CD8-positive, alpha-beta memory T cell (primary cell): Measurements from ENCODE around the gene UBAP2. TPM values are rescaled to one million over a fixed set of nuclear protein-coding genes. Genes with fewer than 3 reads are reported as not detected.

Experiments
- CTCF ChIA-PET: fragments of 350-600 bp; sonication (Branson Sonifier 250); formaldehyde crosslinking; loops from one replicate; lab custom pipeline; 2021; ENCODE audit warnings: antibody characterized with exemption; lab: Charles Lee
- POLR2A ChIA-PET: fragments of 350-600 bp; sonication (Branson Sonifier 250); formaldehyde crosslinking; loops from one replicate; lab custom pipeline; 2021; ENCODE audit warnings: antibody characterized with exemption; lab: Charles Lee
- DNase-seq, 5 donors: peaks; one replicate each; pipeline versions ENCODE4 v3.0.0 to v3.0.0-alpha.2; 2020 to 2022; ENCODE audit warnings: mixed read lengths in 1 of 5
- H3K27ac ChIP-seq: one replicate; pipeline ENCODE4 v1.7.0; 2013; ENCODE audit warnings: low read depth, mild to moderate bottlenecking, low read length, moderate library complexity
- H3K27me3 ChIP-seq: 2 replicates; pipeline ENCODE4 v1.7.0; 2013; ENCODE audit warnings: low read length, mild to moderate bottlenecking; ENCODE audit not compliant: insufficient read depth, poor library complexity, severe bottlenecking
- H3K36me3 ChIP-seq: 2 replicates; pipeline ENCODE4 v1.7.0; 2013; ENCODE audit warnings: mild to moderate bottlenecking, low read length, moderate library complexity; ENCODE audit not compliant: insufficient read depth
- H3K4me1 ChIP-seq: 2 replicates; pipeline ENCODE4 v1.7.0; 2013; ENCODE audit warnings: mild to moderate bottlenecking, low read length, moderate library complexity; ENCODE audit not compliant: insufficient read depth
- H3K4me3 ChIP-seq: 2 replicates; pipeline ENCODE4 v1.7.0; 2013; ENCODE audit warnings: mild to moderate bottlenecking, low read length
- H3K9me3 ChIP-seq: 2 replicates; pipeline ENCODE4 v1.7.0; 2013; ENCODE audit warnings: mild to moderate bottlenecking, low read length
- H3K27ac Mint-ChIP-seq, 8 donors: one replicate each; pipeline ENCODE4 v1.8.0; 2020 to 2021; ENCODE audit warnings: mixed read lengths in 8 of 8, mild to moderate bottlenecking in 6 of 8, inconsistent platforms in 3 of 8, moderate library complexity in 3 of 8
- H3K27me3 Mint-ChIP-seq, 2 donors: one replicate each; pipeline ENCODE4 v1.8.0; 2020 to 2021; ENCODE audit warnings: mixed read lengths in 2 of 2, mild to moderate bottlenecking in 1 of 2, moderate library complexity in 1 of 2
- H3K36me3 Mint-ChIP-seq, 3 donors: one replicate each; pipeline ENCODE4 v1.8.0; 2020 to 2021; ENCODE audit warnings: mixed read lengths in 3 of 3, inconsistent platforms in 1 of 3, mild to moderate bottlenecking in 1 of 3
- H3K4me1 Mint-ChIP-seq, 3 donors: one replicate each; pipeline ENCODE4 v1.8.0; 2020 to 2021; ENCODE audit warnings: mixed read lengths in 3 of 3, inconsistent platforms in 1 of 3, mild to moderate bottlenecking in 1 of 3
- H3K4me3 Mint-ChIP-seq, 7 donors: one replicate each; pipeline ENCODE4 v1.8.0; 2020 to 2021; ENCODE audit warnings: mixed read lengths in 7 of 7, mild to moderate bottlenecking in 6 of 7, moderate library complexity in 4 of 7, inconsistent platforms in 2 of 7
- H3K9me3 Mint-ChIP-seq, 5 donors: one replicate each; pipeline ENCODE4 v1.8.0; 2020 to 2022; ENCODE audit warnings: mixed read lengths in 5 of 5, mild to moderate bottlenecking in 3 of 5, moderate library complexity in 2 of 5, inconsistent platforms in 1 of 5
- polyA plus RNA-seq: library from polyadenylated mRNA; unstranded; fragments of 300-500 nt; fragmentation: Illumina TruSeq; gene quantifications from one replicate; pipeline ENCODE4 v1.2.3, GENCODE V29; 2021
- total RNA-seq, 2 experiments: library from RNA; stranded (reverse); gene quantifications; one replicate each; pipeline ENCODE4 v1.2.3, GENCODE V29; 2021

Gene UBAP2
- total and polyA plus RNA-seq, 3 experiments from 2014 or later: 16.3 to 51.7 (median 50.0) TPM

DNA sequence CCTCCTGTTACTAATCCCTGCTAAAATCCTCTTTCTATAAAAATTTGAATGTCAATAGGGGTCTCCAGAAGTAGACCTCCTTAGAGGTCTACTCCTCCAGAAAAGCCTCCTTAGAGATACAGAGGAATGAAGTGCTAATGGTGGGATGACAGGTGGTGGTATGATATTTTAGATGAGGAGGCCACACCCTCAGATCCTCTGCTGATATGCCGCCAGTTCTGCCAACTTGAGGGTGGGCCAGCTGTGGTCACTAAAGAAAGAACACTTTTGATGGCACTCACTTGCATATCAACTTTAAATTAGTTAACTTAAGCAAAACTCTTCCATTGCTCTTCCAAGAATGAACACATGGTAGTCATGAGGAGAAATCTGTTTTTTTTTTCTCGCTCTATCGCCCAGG is 16.9 kb upstream of the UBAP2 start:
- no peaks in the 10 kb centered on the region for H3K9me3 Mint-ChIP-seq
- CTCF ChIA-PET: no interaction called here
- no peak overlapping the region for H3K4me3 Mint-ChIP-seq
- H3K9me3 ChIP-seq: no peaks in the 10 kb centered on the region
- no peak overlapping the region for H3K27ac ChIP-seq
- peaks cover 0 to 5% (median 5%) of the 10 kb centered on the region in 3 donors for H3K4me1 Mint-ChIP-seq
- no peaks in the 10 kb centered on the region for H3K36me3 Mint-ChIP-seq
- no peak overlapping the region for H3K4me3 ChIP-seq
- no peaks in the 10 kb centered on the region for H3K27me3 Mint-ChIP-seq
- no peaks in the 10 kb centered on the region for H3K4me1 ChIP-seq
- no peak for DNase-seq
- H3K27ac Mint-ChIP-seq: no peak overlapping the region
- no peaks in the 10 kb centered on the region for H3K27me3 ChIP-seq
- no peaks in the 10 kb centered on the region for H3K36me3 ChIP-seq
- POLR2A ChIA-PET: interaction anchor here (0.6 kb wide), 1 partner anchor 11 kb away, joined by 5 read pairs; no protein-coding TSS in a partner anchor

GRCh38 chr9:34059954-34060353 is 11.3 kb upstream of the UBAP2 start:
- no peak overlapping the region for H3K4me3 Mint-ChIP-seq
- H3K36me3 Mint-ChIP-seq: no peaks in the 10 kb centered on the region
- no peaks in the 10 kb centered on the region for H3K4me1 Mint-ChIP-seq
- Histone ChIP-seq H3K9me3 (no peaks in the 10 kb centered on the region), H3K4me1 (no peaks in the 10 kb centered on the region), H3K27ac (no peak overlapping the region), H3K36me3 (no peaks in the 10 kb centered on the region), H3K4me3 (no peak overlapping the region), H3K27me3 (no peaks in the 10 kb centered on the region)
- ChIA-PET POLR2A (interaction anchor here (0.6 kb wide), 1 partner anchor 49 kb away, joined by 3 read pairs; no protein-coding TSS in a partner anchor), CTCF (no interaction called here)
- no peaks in the 10 kb centered on the region for H3K9me3 Mint-ChIP-seq
- DNase-seq: no peak
- H3K27me3 Mint-ChIP-seq: no peaks in the 10 kb centered on the region
- no peak overlapping the region for H3K27ac Mint-ChIP-seq

GRCh38 chr9:34059281-34059680 is 10.6 kb upstream of the UBAP2 start:
- Histone ChIP-seq H3K27me3 (no peaks in the 10 kb centered on the region), H3K9me3 (no peaks in the 10 kb centered on the region), H3K4me1 (no peaks in the 10 kb centered on the region), H3K36me3 (no peaks in the 10 kb centered on the region), H3K4me3 (no peak overlapping the region), H3K27ac (no peak overlapping the region)
- no peaks in the 10 kb centered on the region for H3K4me1 Mint-ChIP-seq
- H3K4me3 Mint-ChIP-seq: no peak overlapping the region
- ChIA-PET CTCF (no interaction called here), POLR2A (no interaction called here)
- H3K27me3 Mint-ChIP-seq: no peaks in the 10 kb centered on the region
- H3K27ac Mint-ChIP-seq: no peak overlapping the region
- H3K36me3 Mint-ChIP-seq: no peaks in the 10 kb centered on the region
- no peak for DNase-seq
- no peaks in the 10 kb centered on the region for H3K9me3 Mint-ChIP-seq

- Mint-ChIP-seq H3K27me3 (peaks cover 0 to 3% of the 10 kb centered on the region in 2 donors), H3K36me3 (peaks cover 0 to 14% (median 0%) of the 10 kb centered on the region in 3 donors), H3K27ac (peak overlapping the region; percentile 97 to 100 (median 100)), H3K9me3 (no peaks in the 10 kb centered on the region), H3K4me1 (peaks cover 31 to 41% (median 39%) of the 10 kb centered on the region in 3 donors), H3K4me3 (peak overlapping the region; percentile 95 to 100 (median 96))
- Histone ChIP-seq H3K4me1 (peaks cover 18% of the 10 kb centered on the region), H3K36me3 (no peaks in the 10 kb centered on the region), H3K27me3 (no peaks in the 10 kb centered on the region), H3K4me3 (peak overlapping the region; percentile 98), H3K27ac (peak overlapping the region; percentile 95), H3K9me3 (no peaks in the 10 kb centered on the region)
- ChIA-PET POLR2A (interaction anchor here (0.6 to 1.3 kb wide), 4 partner anchors 94 to 1566 kb away, joined by 3 to 7 read pairs (median 4); partner anchors contain the start of gene UBAP1), CTCF (no interaction called here)
- DNase-seq: no peak
These were observed 1.1 kb upstream of the UBAP2 start for GRCh38 chr9:34049630-34050384.

DNA sequence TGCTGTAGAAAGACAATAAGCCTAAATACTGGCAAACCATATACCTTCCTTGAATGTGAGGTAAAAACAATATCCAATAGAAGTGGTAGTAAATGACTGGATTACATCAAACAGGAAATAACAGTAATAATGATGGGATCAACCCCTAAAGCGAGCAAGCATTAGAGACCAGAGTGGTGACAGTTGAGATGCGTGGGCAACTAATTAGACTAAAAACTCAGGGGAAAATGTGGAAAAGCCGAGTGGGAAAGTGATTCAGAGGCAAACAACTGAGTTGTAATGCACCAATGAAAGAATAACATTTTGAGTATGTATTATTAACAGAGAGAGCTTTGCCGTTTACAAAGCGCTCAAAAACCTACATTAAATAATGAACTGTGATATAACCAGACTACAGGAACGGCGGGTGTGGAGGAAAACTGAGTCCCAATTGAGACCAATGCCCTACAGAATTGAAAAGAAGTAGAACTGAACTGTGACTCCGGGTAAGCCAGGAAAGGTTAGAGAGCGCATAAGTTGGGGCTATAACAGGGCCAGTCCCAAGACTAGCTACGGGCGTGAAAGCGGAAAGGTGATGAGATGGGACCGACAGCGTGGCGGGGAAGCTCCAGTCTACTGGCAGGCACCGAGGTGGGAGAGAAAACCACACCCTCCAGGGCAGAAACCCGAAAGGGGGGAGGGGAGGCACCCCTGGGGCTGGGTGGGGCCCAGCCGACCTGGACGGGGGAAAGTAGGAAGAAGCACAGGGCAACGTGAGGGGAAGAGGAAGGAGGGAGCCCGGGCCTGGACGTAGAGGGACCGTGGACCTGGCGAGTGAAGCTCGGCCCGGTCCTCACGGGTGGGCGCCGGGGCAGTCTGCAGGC is 592 bp downstream of the UBAP2 start:
- ChIA-PET POLR2A (interaction anchor here (0.5 to 1.3 kb wide), 5 partner anchors 124 to 329 kb away, joined by 3 to 5 read pairs (median 4); partner anchors contain the start of genes MYORG and UBAP1), CTCF (interaction anchor here (0.9 kb wide), 2 partner anchors 21 to 234 kb away, joined by 3 read pairs; no protein-coding TSS in a partner anchor)
- no peaks in the 10 kb centered on the region for H3K36me3 ChIP-seq
- H3K4me3 Mint-ChIP-seq: peak overlapping the region; percentile 95 to 100 (median 96)
- DNase-seq: peak in 4 of 5 donors; percentile 31 to 68 (median 48)
- H3K27me3 ChIP-seq: no peaks in the 10 kb centered on the region
- no peaks in the 10 kb centered on the region for H3K9me3 ChIP-seq
- H3K4me1 ChIP-seq: peaks cover 18% of the 10 kb centered on the region
- peak overlapping the region; percentile 95 for H3K27ac ChIP-seq
- H3K27me3 Mint-ChIP-seq: peaks cover 0 to 3% of the 10 kb centered on the region in 2 donors
- H3K9me3 Mint-ChIP-seq: no peaks in the 10 kb centered on the region
- H3K27ac Mint-ChIP-seq: peak overlapping the region; percentile 97 to 100 (median 100)
- H3K4me3 ChIP-seq: peak overlapping the region; percentile 98
- H3K4me1 Mint-ChIP-seq: peaks cover 32 to 41% (median 40%) of the 10 kb centered on the region in 3 donors
- H3K36me3 Mint-ChIP-seq: peaks cover 0 to 14% (median 0%) of the 10 kb centered on the region in 3 donors

DNA sequence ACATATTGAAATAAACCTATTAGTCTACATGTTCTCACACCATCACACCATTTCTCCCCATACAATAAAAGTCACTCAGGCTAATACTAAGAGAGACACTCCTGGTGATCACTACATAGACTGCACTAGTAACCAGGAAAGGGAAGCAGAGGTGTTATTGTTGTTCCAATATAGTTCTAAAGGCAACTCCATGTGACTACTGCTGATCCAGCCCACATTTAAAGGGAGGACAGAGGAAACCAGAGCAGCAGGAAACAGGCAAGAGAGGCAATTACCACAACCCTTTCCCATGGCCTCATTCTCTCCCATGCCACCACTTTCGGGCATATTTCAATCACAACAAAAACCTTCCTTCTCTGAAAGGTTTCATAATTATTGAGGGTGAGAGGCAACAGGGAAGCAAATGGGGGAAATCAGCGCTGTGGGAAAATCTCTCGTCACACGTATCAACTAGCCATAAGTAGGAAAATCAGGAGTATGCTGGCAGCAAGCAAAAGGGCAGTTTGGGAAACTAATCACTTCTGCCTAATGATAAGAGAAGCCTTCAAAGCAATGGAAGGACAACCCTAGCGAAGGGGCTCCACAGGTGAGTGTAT is 1.8 kb downstream of the UBAP2 start:
- no peak overlapping the region for H3K4me3 ChIP-seq
- DNase-seq: no peak
- Mint-ChIP-seq H3K9me3 (no peaks in the 10 kb centered on the region), H3K27me3 (peaks cover 0 to 3% of the 10 kb centered on the region in 2 donors), H3K4me3 (peak overlapping the region; percentile 49 to 100 (median 95)), H3K36me3 (peaks cover 0 to 22% (median 0%) of the 10 kb centered on the region in 3 donors), H3K27ac (peak overlapping the region; percentile 14 to 99 (median 64)), H3K4me1 (peaks cover 32 to 44% (median 41%) of the 10 kb centered on the region in 3 donors)
- ChIA-PET POLR2A (interaction anchor here (1.3 kb wide), 1 partner anchor 132 kb away, joined by 5 read pairs; the partner anchor contains the start of gene UBAP1), CTCF (no interaction called here)
- no peaks in the 10 kb centered on the region for H3K9me3 ChIP-seq
- H3K27ac ChIP-seq: no peak overlapping the region
- no peaks in the 10 kb centered on the region for H3K27me3 ChIP-seq
- no peaks in the 10 kb centered on the region for H3K36me3 ChIP-seq
- H3K4me1 ChIP-seq: peaks cover 18% of the 10 kb centered on the region

- peaks cover 0 to 3% of the 10 kb centered on the region in 2 donors for H3K27me3 Mint-ChIP-seq
- peak overlapping the region in 2 of 7 donors; percentile 27 to 98 for H3K4me3 Mint-ChIP-seq
- no peaks in the 10 kb centered on the region for H3K9me3 ChIP-seq
- no peak for DNase-seq
- no peaks in the 10 kb centered on the region for H3K36me3 ChIP-seq
- H3K36me3 Mint-ChIP-seq: peaks cover 0 to 27% (median 0%) of the 10 kb centered on the region in 3 donors
- H3K27ac ChIP-seq: no peak overlapping the region
- POLR2A ChIA-PET: no interaction called here
- H3K4me1 Mint-ChIP-seq: peaks cover 32 to 44% (median 41%) of the 10 kb centered on the region in 3 donors
- H3K9me3 Mint-ChIP-seq: no peaks in the 10 kb centered on the region
- H3K4me3 ChIP-seq: no peak overlapping the region
- peaks cover 18% of the 10 kb centered on the region for H3K4me1 ChIP-seq
- CTCF ChIA-PET: no interaction called here
- H3K27ac Mint-ChIP-seq: peak overlapping the region in 3 of 8 donors; percentile 20 to 83 (median 53)
- H3K27me3 ChIP-seq: no peaks in the 10 kb centered on the region
These were observed 2.8 kb downstream of the UBAP2 start for GRCh38 chr9:34045903-34046302.
